Uterus (tissue), 4 donors: ENCODE measurements around the gene MDH1. TPM values are rescaled to one million over a fixed set of nuclear protein-coding genes. Genes with fewer than 3 reads are reported as not detected.
"Not testable (repeated sequence)": the region's sequence is repeated elsewhere in the genome, so short reads cannot be mapped to it uniquely, and the experiment has no call there.

ENCODE experiments used
- DNase-seq, 2 donors: peaks; one replicate each; pipeline ENCODE4 v3.0.0-alpha.2; 2019 to 2020
- H3K27ac ChIP-seq, 2 donors: fragments of 200-600 bp; sonication (generic); 1 replicate in 1 of 2; 2 replicates in 1 of 2; pipeline ENCODE4 v1.5.1; 2016 to 2018
- H3K27me3 ChIP-seq, 2 donors: fragments of 200-600 bp; sonication (generic); one replicate each; pipeline ENCODE4 v1.5.1; 2018 to 2019; ENCODE audit warnings: control low read depth in 1 of 2
- H3K36me3 ChIP-seq, 2 donors: fragments of 200-600 bp; sonication (generic); one replicate each; pipeline ENCODE4 v1.5.1; 2019; ENCODE audit warnings: control low read depth in 1 of 2
- H3K4me1 ChIP-seq, 2 donors: fragments of 200-600 bp; sonication (generic); one replicate each; pipeline ENCODE4 v1.5.1; 2018 to 2019; ENCODE audit warnings: control low read depth in 1 of 2
- H3K4me3 ChIP-seq, 2 donors: fragments of 200-600 bp; sonication (generic); 1 replicate in 1 of 2; 2 replicates in 1 of 2; pipeline ENCODE4 v1.5.1; 2018 to 2019; ENCODE audit warnings: mild to moderate bottlenecking in 1 of 2
- H3K9me3 ChIP-seq, 2 donors: fragments of 200-600 bp; sonication (generic); one replicate each; pipeline ENCODE4 v1.5.1; 2019; ENCODE audit warnings: control low read depth in 1 of 2
- CTCF ChIP-seq, 4 experiments: fragments of 200-600 bp in 2 of 4; fragments of 450-650 bp in 2 of 4; sonication (generic) in 2 of 4; IDR thresholded peaks; one replicate each; pipeline ENCODE4 v1.5.1; 2016 to 2019; ENCODE audit warnings: antibody characterized with exemption in 4 of 4, mild to moderate bottlenecking in 2 of 4, moderate library complexity in 1 of 4
- POLR2A ChIP-seq, 2 donors: fragments of 450-650 bp; IDR thresholded peaks; one replicate each; pipeline ENCODE4 v1.6.1; 2016; ENCODE audit warnings: antibody characterized with exemption in 2 of 2, mild to moderate bottlenecking in 1 of 2, moderate library complexity in 1 of 2
- intact Hi-C: fragments of 100-400 bp; cut with DNase I; formaldehyde crosslinking; loops from one replicate; pipeline ENCODE4 v1.15.1; 2023; ENCODE audit warnings: low total_unique reads
- total RNA-seq, 4 donors: library from RNA; depleted of rRNA in 3 of 4; stranded (reverse); fragments of >200 nt in 3 of 4; gene quantifications; one replicate each; pipeline versions ENCODE4 v1.1.0 to v1.2.4, GENCODE V29; 2014 to 2023
- donor health status: DM: yes; HTN: yes; CAD: no.

MDH1 gene
- total RNA-seq, 4 donors from 2014 or later = 80.1 to 132 (median 101) TPM

DNA sequence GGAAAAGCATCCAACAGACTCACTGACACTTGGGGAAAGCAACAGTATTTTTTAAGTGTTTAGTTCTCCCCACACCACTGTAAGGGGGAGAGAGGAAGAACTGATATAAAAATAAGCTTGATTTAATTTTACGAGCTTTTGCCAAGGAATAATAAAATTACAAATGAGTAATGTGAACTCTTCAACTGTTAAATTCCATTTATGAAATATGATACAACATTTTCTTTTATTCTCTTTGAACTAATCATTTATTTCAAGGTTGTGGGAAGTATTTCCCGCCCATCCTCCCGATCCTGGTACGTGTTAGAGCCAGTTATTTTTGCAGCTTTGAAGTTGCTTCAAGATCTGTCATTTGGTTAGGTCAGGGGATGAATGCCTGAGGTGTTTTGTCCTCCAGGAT lies 35.7 kb upstream of the MDH1 start:
- Histone ChIP-seq H3K27ac (peak overlapping the region in 1 of 2 donors; percentile 48), H3K4me3 (no peak overlapping the region), H3K9me3 (peaks cover 0 to 3% of the 10 kb centered on the region in 2 donors), H3K27me3 (no peaks in the 10 kb centered on the region), H3K4me1 (no peaks in the 10 kb centered on the region), H3K36me3 (no peaks in the 10 kb centered on the region)
- intact Hi-C loops = no loop called here
- DNase-seq = no peak
- TF ChIP-seq CTCF (IDR thresholded peaks at IDR 0.05) (no peak), POLR2A (IDR thresholded peaks at IDR 0.05) (no peak)

DNA sequence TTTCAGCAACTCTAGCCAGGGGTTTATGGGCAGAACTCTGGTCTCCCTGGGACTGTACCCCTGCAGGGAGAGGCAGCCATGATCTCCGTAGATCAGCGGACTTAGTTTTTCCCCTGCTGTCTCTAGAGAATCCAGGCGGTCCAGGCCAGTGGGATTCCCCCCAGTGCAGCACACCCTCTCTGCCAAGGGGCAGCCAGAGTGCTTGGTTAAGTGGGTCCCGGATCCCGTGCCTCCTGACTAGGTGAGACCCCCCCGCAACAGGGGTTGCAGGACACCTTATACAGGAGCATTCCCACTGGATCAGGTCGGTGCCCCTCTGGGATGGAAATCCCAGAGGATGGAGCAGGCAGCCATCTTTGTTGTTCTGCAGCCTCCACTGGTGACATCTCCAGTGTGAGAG lies 33.5 kb upstream of the MDH1 start:
- intact Hi-C loops = no loop called here
- H3K27ac ChIP-seq = no peak overlapping the region
- no peak overlapping the region for H3K4me3 ChIP-seq
- TF ChIP-seq CTCF (IDR thresholded peaks at IDR 0.05) = no peak
- TF ChIP-seq POLR2A (IDR thresholded peaks at IDR 0.05) = no peak
- H3K4me1 ChIP-seq = no peaks in the 10 kb centered on the region
- H3K9me3 ChIP-seq = peaks cover 0 to 12% of the 10 kb centered on the region in 2 donors
- H3K36me3 ChIP-seq = no peaks in the 10 kb centered on the region
- DNase-seq = no peak
- no peaks in the 10 kb centered on the region for H3K27me3 ChIP-seq

- Histone ChIP-seq H3K9me3 (peaks cover 0 to 12% of the 10 kb centered on the region in 2 donors), H3K36me3 (no peaks in the 10 kb centered on the region), H3K27ac (no peak overlapping the region), H3K4me3 (no peak overlapping the region), H3K4me1 (no peaks in the 10 kb centered on the region), H3K27me3 (no peaks in the 10 kb centered on the region)
- intact Hi-C loops = no loop called here
- no peak for DNase-seq
- TF ChIP-seq POLR2A (IDR thresholded peaks at IDR 0.05) = no peak
- TF ChIP-seq CTCF (IDR thresholded peaks at IDR 0.05) = no peak
Observed at GRCh38 chr2:63555931-63556330, 32.8 kb upstream of the MDH1 start.

DNA sequence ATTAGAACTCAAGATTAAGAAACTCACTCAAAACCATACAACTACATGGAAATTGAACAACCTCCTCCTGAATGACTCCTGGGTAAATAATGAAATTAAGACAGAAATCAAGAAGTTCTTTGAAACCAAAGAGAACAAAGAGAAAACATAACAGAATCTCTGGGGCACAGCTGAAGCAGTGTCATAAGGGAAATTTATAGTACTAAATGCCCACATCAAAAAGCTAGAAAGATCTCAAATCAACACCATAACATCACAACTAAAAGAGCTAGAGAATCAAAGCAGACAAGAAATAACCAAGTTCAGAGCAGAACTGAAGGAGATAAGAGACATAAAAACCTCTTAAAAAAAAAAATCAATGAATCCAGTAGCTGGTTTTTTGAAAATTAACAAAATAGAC lies 30.9 kb upstream of the MDH1 start:
- DNase-seq, H3K27me3 ChIP-seq, H3K4me1 ChIP-seq, H3K36me3 ChIP-seq, H3K4me3 ChIP-seq, intact Hi-C loops, H3K27ac ChIP-seq: not testable (repeated sequence)
- peaks cover 0 to 15% of the 10 kb centered on the region in 2 donors for H3K9me3 ChIP-seq

GRCh38 chr2:63558922-63559321 lies 29.8 kb upstream of the MDH1 start:
- not testable (repeated sequence) for H3K4me3 ChIP-seq

DNA sequence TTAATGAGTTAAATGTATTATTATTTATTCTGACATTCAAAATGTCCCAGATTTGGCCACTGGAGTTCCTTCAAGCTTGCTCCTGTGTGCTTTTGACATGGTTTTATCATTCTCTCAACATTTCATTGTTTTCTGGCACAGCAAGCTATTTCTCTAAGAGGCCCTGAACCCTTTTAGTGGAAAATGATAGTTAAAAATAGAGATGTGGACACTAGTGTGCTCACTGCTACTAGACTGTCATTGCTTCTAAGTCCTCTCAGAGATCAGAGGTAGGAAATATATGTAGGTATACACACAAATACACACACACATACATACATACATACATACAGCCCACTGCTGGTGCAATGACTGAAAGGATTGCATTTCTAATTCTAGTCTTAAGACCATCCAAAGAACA lies 26.0 kb upstream of the MDH1 start:
- no peaks in the 10 kb centered on the region for H3K27me3 ChIP-seq
- intact Hi-C loops = no loop called here
- no peak for DNase-seq
- no peaks in the 10 kb centered on the region for H3K4me1 ChIP-seq
- H3K27ac ChIP-seq = no peak overlapping the region
- H3K36me3 ChIP-seq = no peaks in the 10 kb centered on the region
- no peak overlapping the region for H3K4me3 ChIP-seq
- no peak for TF ChIP-seq CTCF (IDR thresholded peaks at IDR 0.05)
- TF ChIP-seq POLR2A (IDR thresholded peaks at IDR 0.05) = no peak
- H3K9me3 ChIP-seq = peaks cover 0 to 12% of the 10 kb centered on the region in 2 donors

More at GRCh38 chr2:63558922-63559321, 29.8 kb upstream of the MDH1 start:
- H3K27me3 ChIP-seq, H3K27ac ChIP-seq, DNase-seq, H3K36me3 ChIP-seq, intact Hi-C loops, H3K4me1 ChIP-seq: not testable (repeated sequence)
- H3K9me3 ChIP-seq = peaks cover 0 to 15% of the 10 kb centered on the region in 2 donors
